Stimulated activated naive CD4-positive, alpha-beta T cell treated with Interleukin-2 at 50 U/mL for 16 hours (primary cell): ENCODE data around the gene GRID2.

Source experiments
- DNase-seq: peaks from one replicate; lab custom pipeline; 2025; lab: John Stamatoyannopoulos, UW

Gene GRID2

GRCh38 chr4:93749292-93749761, 1445.6 kb downstream of the GRID2 start:
- no peak for DNase-seq

DNA sequence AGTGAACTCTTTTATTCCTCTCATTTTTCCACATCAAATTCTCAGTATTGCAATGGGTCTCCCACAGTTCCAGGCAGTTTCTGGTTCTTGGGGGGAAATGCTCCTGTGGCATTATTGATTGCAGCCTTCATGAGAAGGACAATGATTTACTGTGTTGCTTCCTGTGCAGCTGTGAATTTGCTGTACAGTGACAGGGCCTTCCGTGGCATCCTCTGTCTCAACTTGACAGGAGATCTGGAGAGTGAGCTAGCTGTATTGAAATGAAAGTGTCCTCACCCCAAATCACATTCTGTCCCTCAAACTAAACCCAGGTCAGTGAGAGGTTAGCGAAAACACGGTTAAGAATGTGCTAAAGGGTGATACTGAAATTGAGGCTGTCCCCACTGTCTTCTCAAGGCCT, 1447.6 kb downstream of the GRID2 start:
- no peak for DNase-seq

- DNase-seq: no peak
These were observed 1452.3 kb downstream of the GRID2 start for GRCh38 chr4:93756101-93756500.

GRCh38 chr4:93759506-93759905, 1455.7 kb downstream of the GRID2 start:
- no peak for DNase-seq

- DNase-seq: no peak
These were observed 1456.5 kb downstream of the GRID2 start for GRCh38 chr4:93760284-93760683.

DNA sequence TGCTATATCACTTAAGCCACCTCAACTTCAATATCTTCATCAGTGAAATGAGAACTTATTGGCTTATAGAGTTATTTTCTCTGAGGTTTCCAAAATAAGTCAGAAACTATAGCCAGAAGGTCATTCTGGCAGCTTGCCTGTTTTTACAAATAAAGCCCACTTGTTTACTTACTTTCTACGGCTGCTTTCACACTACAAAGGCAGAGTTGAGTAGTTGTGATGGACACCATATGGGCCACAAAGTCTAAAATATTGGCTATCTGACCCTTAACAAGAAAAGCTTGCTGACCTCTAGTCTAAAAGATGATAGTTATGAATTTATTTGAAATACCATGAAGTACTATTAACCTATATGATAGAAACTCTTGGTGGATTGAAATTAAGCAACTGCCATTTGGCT, 1457.5 kb downstream of the GRID2 start:
- DNase-seq: no peak

DNA sequence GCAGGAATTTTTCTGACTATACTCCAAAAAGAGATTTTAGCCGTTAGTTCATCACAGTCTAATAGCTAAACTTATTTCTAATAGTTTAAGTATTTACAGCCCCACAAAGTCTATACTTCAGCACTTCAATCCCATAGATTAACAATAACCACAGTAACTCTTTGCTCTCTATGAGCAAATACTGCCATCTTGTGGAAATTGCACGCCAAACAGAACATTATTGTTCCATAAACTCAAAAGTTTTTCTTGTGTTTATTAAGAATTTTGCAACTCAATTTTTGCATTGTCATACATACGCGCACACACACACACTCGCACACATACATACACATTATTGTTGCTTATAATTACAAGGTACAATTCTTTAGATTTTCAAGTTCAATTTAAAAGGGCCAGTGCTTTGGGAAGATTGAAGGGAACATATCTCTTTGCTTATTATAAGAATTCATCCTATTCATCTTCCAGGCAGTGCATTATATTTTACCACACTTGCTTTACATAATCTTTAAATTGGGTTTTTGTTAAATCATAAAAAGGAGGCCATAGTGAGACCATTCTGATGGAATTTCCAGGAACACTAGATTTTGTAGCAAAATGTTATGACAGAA, 1461.0 kb downstream of the GRID2 start:
- no peak for DNase-seq

GRCh38 chr4:93767917-93768316, 1464.2 kb downstream of the GRID2 start:
- no peak for DNase-seq

DNA sequence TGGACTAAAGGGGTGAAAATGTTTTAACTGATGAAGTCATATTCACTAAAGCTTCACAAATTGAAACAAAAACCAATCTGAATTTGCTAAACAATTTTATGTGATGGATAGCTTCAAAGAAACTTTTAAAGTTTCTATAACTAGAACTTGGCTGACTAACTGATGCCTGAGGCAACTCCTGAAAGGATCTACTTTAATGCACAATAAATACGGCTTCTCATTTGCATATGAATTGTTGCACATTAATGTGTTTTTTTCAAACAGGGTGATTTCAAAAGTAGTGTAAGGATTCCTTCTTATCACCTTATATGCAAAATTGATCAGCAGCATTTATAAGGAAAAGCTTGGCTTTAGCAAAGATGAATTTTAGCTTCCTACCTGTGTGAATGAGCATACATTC, 1466.4 kb downstream of the GRID2 start:
- no peak for DNase-seq

DNA sequence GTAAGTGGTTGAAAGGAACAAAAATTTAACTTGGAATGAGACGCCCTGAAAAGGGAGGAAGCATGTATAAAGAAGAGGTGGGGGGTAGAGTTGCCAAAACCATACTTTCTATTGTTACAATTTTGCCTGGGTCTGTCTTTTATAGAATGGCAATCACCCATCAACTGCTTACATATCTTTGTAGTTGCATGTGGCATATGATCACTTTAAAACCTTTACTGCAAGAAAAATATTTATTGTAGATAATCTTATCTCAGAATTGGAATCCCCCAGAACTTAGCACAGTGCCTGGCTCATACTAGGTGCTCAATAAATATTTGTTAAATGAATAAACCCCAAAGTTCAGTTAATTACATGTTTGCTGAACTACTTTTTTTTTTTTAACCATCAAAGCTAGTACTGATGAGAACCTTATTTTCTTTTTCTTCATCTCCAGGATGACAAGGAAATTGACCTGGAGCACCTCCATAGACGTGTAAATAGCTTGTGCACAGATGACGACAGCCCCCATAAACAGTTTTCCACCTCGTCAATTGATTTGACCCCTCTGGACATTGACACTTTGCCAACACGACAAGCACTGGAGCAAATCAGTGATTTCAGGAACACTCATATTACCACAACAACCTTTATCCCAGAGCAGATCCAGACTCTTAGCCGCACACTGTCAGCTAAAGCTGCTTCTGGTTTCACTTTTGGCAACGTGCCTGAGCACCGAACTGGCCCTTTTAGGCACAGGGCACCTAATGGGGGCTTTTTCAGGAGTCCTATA, 1468.1 kb downstream of the GRID2 start:
- DNase-seq: no peak

GRCh38 chr4:93772858-93773257, 1469.1 kb downstream of the GRID2 start:
- DNase-seq: no peak

DNA sequence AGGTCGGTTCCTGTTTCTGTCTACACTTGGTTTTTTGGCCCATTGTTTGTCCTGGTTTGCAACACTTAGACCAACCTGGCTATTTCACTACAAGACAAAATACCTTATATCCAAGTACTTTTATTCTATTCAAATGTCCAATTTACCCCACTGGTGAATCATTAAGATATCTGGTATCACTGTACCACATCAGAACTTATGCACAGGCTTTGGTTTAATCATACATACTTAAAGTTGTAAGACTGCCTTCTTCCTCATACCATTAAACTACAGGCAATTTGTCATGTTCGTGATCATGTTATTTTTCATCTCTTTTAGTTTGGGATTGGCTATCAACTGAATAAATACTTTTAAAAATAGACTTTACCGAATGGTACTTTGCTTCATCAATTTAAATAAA, 1471.8 kb downstream of the GRID2 start:
- DNase-seq: no peak

GRCh38 chr4:93776386-93777080, 1472.8 kb downstream of the GRID2 start:
- DNase-seq: no peak

DNA sequence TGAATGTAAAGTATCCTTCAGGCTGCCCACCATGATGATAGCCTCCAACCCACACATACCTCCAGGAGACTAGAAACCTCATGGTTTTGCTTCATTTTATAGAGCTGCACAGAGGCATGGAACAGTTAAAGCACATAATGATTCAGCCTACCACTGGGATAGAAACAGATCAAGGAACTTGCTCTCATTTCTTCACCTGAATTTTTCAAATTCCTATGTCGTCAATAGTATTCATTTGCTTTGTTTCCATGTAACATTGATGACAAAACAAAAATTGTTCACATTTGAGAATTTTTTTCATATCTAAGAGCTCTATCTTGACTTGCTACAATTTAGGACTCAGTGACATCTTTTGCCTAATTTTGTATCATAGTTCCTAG, 1473.3 kb downstream of the GRID2 start:
- no peak for DNase-seq

- no peak for DNase-seq
These were observed 1475.5 kb downstream of the GRID2 start for GRCh38 chr4:93779228-93779627.

GRCh38 chr4:93780080-93780479, 1476.3 kb downstream of the GRID2 start:
- no peak for DNase-seq

DNA sequence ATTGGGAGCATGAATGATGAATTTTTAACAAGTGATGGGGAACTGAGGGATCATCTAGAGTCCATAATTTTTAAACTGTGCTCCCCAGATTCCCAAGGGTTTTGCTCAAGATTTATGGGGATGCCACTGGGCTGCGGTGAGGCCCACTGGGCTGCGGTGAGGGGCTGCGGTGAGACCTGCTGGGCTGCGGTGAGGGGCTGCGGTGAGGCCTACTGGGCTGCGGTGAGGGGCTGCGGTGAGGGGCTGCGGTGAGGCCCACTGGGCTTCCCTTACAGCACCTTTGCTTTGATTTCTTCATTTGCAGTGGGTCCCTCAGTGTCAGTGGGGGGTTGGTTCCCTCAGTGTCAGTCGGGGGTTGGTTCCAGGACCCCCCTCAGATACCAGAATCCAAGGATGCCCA, 1477.4 kb downstream of the GRID2 start:
- DNase-seq: no peak

- no peak for DNase-seq
These were observed 1482.4 kb downstream of the GRID2 start for GRCh38 chr4:93786149-93786548.

- DNase-seq: no peak
These were observed 1484.9 kb downstream of the GRID2 start for GRCh38 chr4:93788712-93789111.

DNA sequence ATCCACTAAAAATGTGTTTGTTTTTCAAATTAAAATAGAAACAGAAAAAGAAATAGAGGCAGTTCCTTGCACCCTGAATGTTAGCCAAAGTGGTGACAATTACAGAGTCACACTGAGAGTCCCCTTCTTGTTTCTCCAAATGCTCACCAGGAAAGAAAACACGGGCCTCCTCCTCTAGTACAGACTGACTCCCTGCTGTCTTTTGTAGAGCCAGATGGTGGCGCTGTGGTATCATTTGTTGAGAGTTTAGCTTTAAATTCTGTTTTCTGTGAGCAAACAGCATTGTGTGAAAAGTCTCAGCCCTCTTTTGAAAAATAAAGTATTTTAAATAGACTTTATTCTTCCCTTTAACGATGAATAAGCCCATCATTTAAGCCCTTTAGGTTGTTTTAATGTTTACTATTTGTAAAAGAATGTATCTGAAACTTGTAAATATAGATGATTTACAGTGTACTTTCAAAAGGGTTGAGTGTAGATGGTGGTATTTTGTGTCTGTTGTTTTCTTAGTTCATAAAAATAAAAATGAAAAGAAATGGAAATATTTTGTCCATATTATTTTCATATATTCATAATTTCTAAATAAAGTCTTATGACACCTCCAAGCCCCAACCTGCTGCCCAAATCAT, 1487.9 kb downstream of the GRID2 start:
- DNase-seq: no peak

- DNase-seq: no peak
These were observed 1498.3 kb downstream of the GRID2 start for GRCh38 chr4:93802045-93802444.

GRCh38 chr4:93809773-93810172, 1506.0 kb downstream of the GRID2 start:
- DNase-seq: no peak
